ENCODE measurements around the gene EBF3. TPM values are rescaled to one million over a fixed set of nuclear protein-coding genes. Genes with fewer than 3 reads are reported as not detected.

Gene EBF3
- total RNA-seq, 5 donors from 2014 or later (not counting 1 experiment from before 2014, with no cell fraction given): not detected

DNA sequence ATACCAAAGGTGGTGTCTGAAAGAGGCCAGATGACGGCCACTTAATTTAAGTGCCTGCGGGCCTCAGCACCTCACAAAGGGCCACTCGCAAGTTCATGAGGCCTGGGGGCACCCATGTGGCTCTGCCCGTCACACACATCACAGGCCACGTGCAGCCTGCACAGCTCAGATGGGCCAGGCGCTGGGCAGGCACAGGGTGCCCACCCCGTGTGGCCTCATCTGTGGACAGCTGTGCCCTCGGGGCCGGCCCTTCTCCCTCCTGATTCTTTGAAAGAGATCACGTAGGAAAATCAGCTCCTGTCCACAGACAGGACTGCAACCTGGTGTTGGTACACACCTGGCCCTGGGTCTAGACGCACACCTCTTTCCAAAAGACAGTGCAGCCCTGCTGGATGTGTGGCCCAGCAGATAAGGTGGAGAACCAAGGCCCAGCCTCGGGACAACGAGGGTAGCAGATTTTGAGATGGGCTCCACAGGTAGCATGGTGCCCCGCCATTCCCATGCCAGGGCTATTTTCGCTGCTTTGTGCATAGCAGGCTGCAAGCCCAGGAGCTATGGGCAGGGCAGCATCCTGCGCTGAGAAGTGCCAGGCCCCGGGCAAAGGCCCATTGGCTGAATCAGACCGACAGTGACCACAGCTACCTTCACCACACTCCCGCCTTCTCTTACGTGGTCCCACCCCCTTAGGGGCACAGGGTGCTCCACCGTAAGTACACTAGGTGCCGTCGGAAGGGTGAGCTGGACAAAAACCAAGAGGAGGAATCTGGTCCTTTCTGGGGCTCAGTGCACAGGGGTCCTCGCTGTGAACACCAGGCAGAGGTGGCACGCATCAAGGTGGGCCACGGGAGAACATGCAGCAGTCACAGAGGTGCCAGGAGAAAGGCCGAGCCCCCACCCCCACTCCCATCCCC, 124.5 kb downstream of the EBF3 start:
- no peak overlapping the region for H3K4me3 ChIP-seq (ENCODE audit: control insufficient read depth in 1 of 2, extremely low read depth in 1 of 2, low read length in 1 of 2)
- no peaks in the 10 kb centered on the region for H3K36me3 Mint-ChIP-seq
- H3K4me1 ChIP-seq (ENCODE audit: control insufficient read depth in 1 of 2, extremely low read depth in 1 of 2, insufficient read depth in 2 of 2, low read length in 2 of 2): no peaks in the 10 kb centered on the region
- no peak for DNase-seq
- POLR2A ChIA-PET: no interaction called here
- ATAC-seq (replicated peaks in 1 of 4): no peak
- no peak overlapping the region for H3K4me3 Mint-ChIP-seq
- H3K4me1 Mint-ChIP-seq: no peaks in the 10 kb centered on the region
- 94% methylated on average over 23 of the region's 27 CpGs for WGBS (ENCODE audit: insufficient coverage)
- H3K9me3 ChIP-seq: no peaks in the 10 kb centered on the region
- CTCF ChIA-PET: no interaction called here
- H3K36me3 ChIP-seq (ENCODE audit: control insufficient read depth in 2 of 2, extremely low read depth in 1 of 2, insufficient read depth in 1 of 2, low read length in 1 of 2): no peaks in the 10 kb centered on the region
- H3K27me3 ChIP-seq (replicated peaks in 1 of 2; ENCODE audit: control insufficient read depth in 2 of 2, extremely low read depth in 1 of 2, insufficient read depth in 2 of 2, low read length in 1 of 2): peaks cover 0 to 3% of the 10 kb centered on the region in 2 experiments
- H3K27ac ChIP-seq (ENCODE audit: low read length): no peak overlapping the region
- H3K9me3 Mint-ChIP-seq: no peaks in the 10 kb centered on the region
- no peak overlapping the region for H3K27ac Mint-ChIP-seq
- H3K27me3 Mint-ChIP-seq: no peaks in the 10 kb centered on the region

- H3K4me3 ChIP-seq (ENCODE audit: control insufficient read depth in 1 of 2, extremely low read depth in 1 of 2, low read length in 1 of 2): no peak overlapping the region
- H3K9me3 Mint-ChIP-seq: no peaks in the 10 kb centered on the region
- no peaks in the 10 kb centered on the region for H3K36me3 Mint-ChIP-seq
- no peaks in the 10 kb centered on the region for H3K27me3 Mint-ChIP-seq
- DNase-seq (no peak), ATAC-seq (replicated peaks in 1 of 4) (no peak)
- H3K4me1 ChIP-seq (ENCODE audit: control insufficient read depth in 1 of 2, extremely low read depth in 1 of 2, insufficient read depth in 2 of 2, low read length in 2 of 2): no peaks in the 10 kb centered on the region
- H3K27ac Mint-ChIP-seq: no peak overlapping the region
- no peaks in the 10 kb centered on the region for H3K9me3 ChIP-seq
- WGBS (ENCODE audit: insufficient coverage): 99% methylated on average over 23 of the region's 26 CpGs
- no peaks in the 10 kb centered on the region for H3K36me3 ChIP-seq (ENCODE audit: control insufficient read depth in 2 of 2, extremely low read depth in 1 of 2, insufficient read depth in 1 of 2, low read length in 1 of 2)
- no peak overlapping the region for H3K4me3 Mint-ChIP-seq
- no peaks in the 10 kb centered on the region for H3K4me1 Mint-ChIP-seq
- ChIA-PET POLR2A (no interaction called here), CTCF (no interaction called here)
- H3K27ac ChIP-seq (ENCODE audit: low read length): no peak overlapping the region
- no peaks in the 10 kb centered on the region for H3K27me3 ChIP-seq (replicated peaks in 1 of 2; ENCODE audit: control insufficient read depth in 2 of 2, extremely low read depth in 1 of 2, insufficient read depth in 2 of 2, low read length in 1 of 2)
Measured at GRCh38 chr10:129838794-129839193, 125.3 kb downstream of the EBF3 start.

- no peaks in the 10 kb centered on the region for H3K36me3 Mint-ChIP-seq
- no peak overlapping the region for H3K4me3 Mint-ChIP-seq
- no peaks in the 10 kb centered on the region for H3K27me3 ChIP-seq (replicated peaks in 1 of 2; ENCODE audit: control insufficient read depth in 2 of 2, extremely low read depth in 1 of 2, insufficient read depth in 2 of 2, low read length in 1 of 2)
- H3K27ac ChIP-seq (ENCODE audit: low read length): no peak overlapping the region
- no peaks in the 10 kb centered on the region for H3K4me1 ChIP-seq (ENCODE audit: control insufficient read depth in 1 of 2, extremely low read depth in 1 of 2, insufficient read depth in 2 of 2, low read length in 2 of 2)
- ATAC-seq (replicated peaks in 1 of 4) (no peak), DNase-seq (no peak)
- H3K9me3 Mint-ChIP-seq: no peaks in the 10 kb centered on the region
- ChIA-PET POLR2A (no interaction called here), CTCF (no interaction called here)
- H3K9me3 ChIP-seq: no peaks in the 10 kb centered on the region
- 94% methylated on average over 14 of the region's 26 CpGs for WGBS (ENCODE audit: insufficient coverage)
- no peak overlapping the region for H3K27ac Mint-ChIP-seq
- H3K27me3 Mint-ChIP-seq: no peaks in the 10 kb centered on the region
- no peaks in the 10 kb centered on the region for H3K4me1 Mint-ChIP-seq
- H3K36me3 ChIP-seq (ENCODE audit: control insufficient read depth in 2 of 2, extremely low read depth in 1 of 2, insufficient read depth in 1 of 2, low read length in 1 of 2): no peaks in the 10 kb centered on the region
- no peak overlapping the region for H3K4me3 ChIP-seq (ENCODE audit: control insufficient read depth in 1 of 2, extremely low read depth in 1 of 2, low read length in 1 of 2)
Measured at GRCh38 chr10:129837909-129838582, 126.0 kb downstream of the EBF3 start.

DNA sequence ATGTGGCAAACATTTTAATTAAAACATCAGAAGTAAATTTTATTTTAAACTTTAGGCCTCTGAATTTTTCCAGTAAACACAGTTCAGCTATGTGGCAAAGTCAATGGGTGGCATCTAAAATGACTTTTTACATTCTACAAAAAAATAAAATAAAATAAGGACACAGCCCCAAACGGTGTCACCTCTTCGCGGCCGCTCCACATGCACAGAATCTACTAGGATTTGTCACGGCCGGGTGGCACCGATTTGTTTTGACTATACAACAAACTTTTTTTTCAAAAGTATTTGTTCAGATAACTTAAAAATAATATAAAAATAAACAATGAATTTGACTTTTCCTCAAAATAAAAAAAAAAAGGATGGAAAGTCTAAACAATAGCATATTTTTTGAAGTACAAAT, 127.8 kb downstream of the EBF3 start:
- Histone ChIP-seq H3K36me3 (ENCODE audit: control insufficient read depth in 2 of 2, extremely low read depth in 1 of 2, insufficient read depth in 1 of 2, low read length in 1 of 2) (no peaks in the 10 kb centered on the region), H3K27ac (ENCODE audit: low read length) (no peak overlapping the region), H3K4me1 (ENCODE audit: control insufficient read depth in 1 of 2, extremely low read depth in 1 of 2, insufficient read depth in 2 of 2, low read length in 2 of 2) (no peaks in the 10 kb centered on the region), H3K27me3 (replicated peaks in 1 of 2; ENCODE audit: control insufficient read depth in 2 of 2, extremely low read depth in 1 of 2, insufficient read depth in 2 of 2, low read length in 1 of 2) (peaks cover 0 to 4% of the 10 kb centered on the region in 2 experiments), H3K4me3 (ENCODE audit: control insufficient read depth in 1 of 2, extremely low read depth in 1 of 2, low read length in 1 of 2) (no peak overlapping the region), H3K9me3 (no peaks in the 10 kb centered on the region)
- ChIA-PET CTCF (interaction anchor here in 1 of 2 donors (0.7 kb wide), 1 partner anchor 901 kb away, joined by 4 read pairs; no protein-coding TSS in a partner anchor), POLR2A (no interaction called here)
- WGBS (ENCODE audit: insufficient coverage): no CpG with 5 or more reads among the region's 7 CpGs
- no peak for DNase-seq
- Mint-ChIP-seq H3K27ac (no peak overlapping the region), H3K4me3 (no peak overlapping the region), H3K27me3 (peaks cover 0 to under 1% of the 10 kb centered on the region in 2 donors), H3K9me3 (no peaks in the 10 kb centered on the region), H3K4me1 (no peaks in the 10 kb centered on the region), H3K36me3 (no peaks in the 10 kb centered on the region)
- ATAC-seq (replicated peaks in 1 of 4): no peak

DNA sequence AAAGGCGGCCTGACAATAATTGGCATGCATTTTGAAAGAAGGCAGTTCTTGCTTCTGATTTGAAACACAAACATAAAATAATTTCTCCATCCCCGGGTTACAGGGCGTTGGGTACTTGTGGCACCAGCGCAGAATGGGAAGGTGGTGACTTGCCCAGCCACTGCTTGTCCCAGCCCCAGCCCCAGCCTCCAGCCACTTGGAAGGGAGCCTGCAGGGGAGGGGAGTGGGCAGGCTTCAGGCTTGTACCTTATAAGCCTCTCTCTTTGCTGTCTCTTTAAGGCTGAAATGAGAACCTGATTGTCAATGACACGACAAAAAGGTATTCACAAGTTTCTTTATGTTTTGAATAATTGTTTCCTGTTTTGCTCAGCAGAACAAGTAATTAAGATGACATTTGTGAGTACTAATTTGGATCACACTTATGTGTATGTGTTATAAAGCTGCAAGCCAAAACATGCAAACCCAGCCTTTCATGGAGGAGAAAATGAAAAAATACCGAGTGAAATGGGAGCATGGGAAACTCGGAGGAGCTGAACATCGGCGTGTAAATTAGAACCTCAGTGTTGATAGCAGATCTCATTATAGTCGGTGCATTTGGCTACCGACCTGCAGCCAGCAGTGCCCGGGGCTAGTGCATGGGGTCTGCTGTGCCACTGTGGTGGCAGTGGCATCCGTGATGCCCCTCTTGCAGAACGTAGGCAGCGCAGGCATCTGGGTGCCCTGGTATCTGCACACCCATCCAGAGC, 129.9 kb downstream of the EBF3 start:
- H3K36me3 ChIP-seq (ENCODE audit: control insufficient read depth in 2 of 2, extremely low read depth in 1 of 2, insufficient read depth in 1 of 2, low read length in 1 of 2): no peaks in the 10 kb centered on the region
- Mint-ChIP-seq H3K36me3 (no peaks in the 10 kb centered on the region), H3K4me3 (no peak overlapping the region), H3K27ac (no peak overlapping the region), H3K4me1 (no peaks in the 10 kb centered on the region), H3K9me3 (no peaks in the 10 kb centered on the region), H3K27me3 (peaks cover 0 to 6% of the 10 kb centered on the region in 2 donors)
- no peaks in the 10 kb centered on the region for H3K9me3 ChIP-seq
- H3K27ac ChIP-seq (ENCODE audit: low read length): no peak overlapping the region
- H3K4me1 ChIP-seq (ENCODE audit: control insufficient read depth in 1 of 2, extremely low read depth in 1 of 2, insufficient read depth in 2 of 2, low read length in 2 of 2): no peaks in the 10 kb centered on the region
- H3K4me3 ChIP-seq (ENCODE audit: control insufficient read depth in 1 of 2, extremely low read depth in 1 of 2, low read length in 1 of 2): no peak overlapping the region
- CTCF ChIA-PET: interaction anchor here in 1 of 2 donors (0.6 kb wide), 1 partner anchor 845 kb away, joined by 3 read pairs; no protein-coding TSS in a partner anchor
- H3K27me3 ChIP-seq (replicated peaks in 1 of 2; ENCODE audit: control insufficient read depth in 2 of 2, extremely low read depth in 1 of 2, insufficient read depth in 2 of 2, low read length in 1 of 2): peaks cover 0 to 4% of the 10 kb centered on the region in 2 experiments
- no peak for DNase-seq
- POLR2A ChIA-PET: no interaction called here
- 78% methylated on average over 10 of the region's 15 CpGs for WGBS (ENCODE audit: insufficient coverage)
- no peak for ATAC-seq (replicated peaks in 1 of 4)

GRCh38 chr10:129833468-129833950, 130.6 kb downstream of the EBF3 start:
- DNase-seq: no peak
- ChIA-PET CTCF (no interaction called here), POLR2A (no interaction called here)
- Histone ChIP-seq H3K36me3 (ENCODE audit: control insufficient read depth in 2 of 2, extremely low read depth in 1 of 2, insufficient read depth in 1 of 2, low read length in 1 of 2) (no peaks in the 10 kb centered on the region), H3K4me1 (ENCODE audit: control insufficient read depth in 1 of 2, extremely low read depth in 1 of 2, insufficient read depth in 2 of 2, low read length in 2 of 2) (no peaks in the 10 kb centered on the region), H3K27me3 (replicated peaks in 1 of 2; ENCODE audit: control insufficient read depth in 2 of 2, extremely low read depth in 1 of 2, insufficient read depth in 2 of 2, low read length in 1 of 2) (peaks cover 0 to 4% of the 10 kb centered on the region in 2 experiments), H3K27ac (ENCODE audit: low read length) (no peak overlapping the region), H3K9me3 (no peaks in the 10 kb centered on the region), H3K4me3 (ENCODE audit: control insufficient read depth in 1 of 2, extremely low read depth in 1 of 2, low read length in 1 of 2) (no peak overlapping the region)
- H3K9me3 Mint-ChIP-seq: no peaks in the 10 kb centered on the region
- H3K27me3 Mint-ChIP-seq: peaks cover 0 to 6% of the 10 kb centered on the region in 2 donors
- 98% methylated on average over 8 of the region's 12 CpGs for WGBS (ENCODE audit: insufficient coverage)
- no peaks in the 10 kb centered on the region for H3K4me1 Mint-ChIP-seq
- no peaks in the 10 kb centered on the region for H3K36me3 Mint-ChIP-seq
- no peak for ATAC-seq (replicated peaks in 1 of 4)
- H3K27ac Mint-ChIP-seq: no peak overlapping the region
- no peak overlapping the region for H3K4me3 Mint-ChIP-seq
